GM18498 (cell line): ENCODE measurements around the gene STAT2.
"Not testable (repeated sequence)": the region's sequence is repeated elsewhere in the genome, so short reads cannot be mapped to it uniquely, and the experiment has no call there.

ENCODE experiments used
- ATAC-seq: cut with Tn5 transposase; IDR thresholded peaks from one replicate; pipeline ENCODE4 v1.9.1; 2021; ENCODE audit warnings: mild to moderate bottlenecking, moderate library complexity; ENCODE audit not compliant: unreplicated experiment

STAT2 gene

DNA sequence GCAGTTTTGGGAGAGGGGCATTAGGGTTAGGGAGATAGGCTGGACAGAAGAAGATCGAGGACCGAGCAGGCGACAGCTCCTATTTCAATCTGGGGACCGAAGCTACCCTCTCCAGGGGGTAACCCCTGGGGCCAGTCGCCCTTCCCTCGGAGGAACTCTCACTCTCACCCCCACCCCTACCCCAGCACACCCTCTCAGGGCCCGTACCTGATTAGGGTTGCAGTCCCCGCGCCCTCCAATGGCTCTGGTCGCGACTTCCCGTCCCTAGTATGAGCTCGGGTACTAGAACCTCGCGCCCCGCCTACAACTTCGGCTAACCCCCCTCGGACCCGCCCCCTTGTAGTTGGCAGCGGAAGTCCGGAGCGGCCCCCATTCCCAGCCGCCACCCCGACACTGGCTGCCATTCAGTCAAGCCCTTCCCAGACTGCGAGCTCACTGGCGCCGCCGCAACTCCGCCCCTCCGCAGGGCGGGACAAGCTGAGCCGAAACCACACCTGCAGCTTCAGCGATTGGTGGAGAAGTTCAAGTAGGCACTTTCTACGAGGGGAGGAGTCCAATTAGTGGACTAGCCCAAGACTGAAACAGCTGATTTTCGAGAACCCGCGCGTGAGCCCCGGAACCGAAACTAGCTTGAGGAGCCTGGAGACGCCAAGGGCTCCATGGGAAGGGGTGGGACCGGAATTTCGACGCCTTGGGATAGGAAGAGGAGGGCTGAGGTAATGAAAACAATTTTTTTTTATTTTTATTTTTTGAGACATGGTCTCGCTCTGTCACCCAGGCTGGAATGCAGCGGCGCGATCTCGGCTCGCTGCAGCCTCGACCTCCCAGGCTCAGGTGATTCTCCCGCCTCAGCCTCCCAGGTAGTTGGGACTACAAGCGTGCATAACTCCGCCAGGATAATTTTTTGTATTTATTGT, at the start of gene STAT2:
TSS of gene STAT2 (minus strand) at position 257 of the 917 bp plus-strand sequence. CDS start 3,536 bp downstream, outside the sequence.
- peak; percentile 95 for ATAC-seq

DNA sequence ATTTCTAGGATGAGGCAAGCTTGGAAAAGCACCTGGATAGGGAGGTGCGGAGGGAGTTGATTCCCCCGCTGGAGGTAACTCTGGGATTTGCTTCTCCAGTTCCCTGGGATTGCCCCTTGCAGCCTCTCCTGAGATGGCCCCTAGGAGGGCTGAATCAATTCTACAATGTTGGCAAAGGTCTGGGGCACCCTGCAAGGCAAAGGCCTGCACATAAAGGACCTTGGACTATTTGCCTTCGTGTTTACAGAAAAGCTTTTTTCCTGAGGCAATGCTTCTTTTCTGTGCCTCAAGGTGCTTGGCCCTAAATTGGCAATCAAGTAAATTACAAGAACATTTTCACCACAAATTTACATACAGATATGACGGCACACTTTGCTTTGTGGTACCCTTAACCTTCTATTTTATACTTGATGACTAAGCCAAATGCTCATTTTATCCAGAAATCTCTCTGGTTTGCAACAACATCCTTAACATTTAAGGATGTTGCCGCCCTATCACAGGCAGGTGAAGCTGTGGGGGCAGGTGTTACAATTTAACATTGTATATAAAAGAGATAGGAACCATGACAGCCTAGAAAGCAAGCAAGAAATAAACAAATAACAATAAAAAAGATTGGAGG, 49.0 kb upstream of the STAT2 start:
- ATAC-seq, result no peak

DNA sequence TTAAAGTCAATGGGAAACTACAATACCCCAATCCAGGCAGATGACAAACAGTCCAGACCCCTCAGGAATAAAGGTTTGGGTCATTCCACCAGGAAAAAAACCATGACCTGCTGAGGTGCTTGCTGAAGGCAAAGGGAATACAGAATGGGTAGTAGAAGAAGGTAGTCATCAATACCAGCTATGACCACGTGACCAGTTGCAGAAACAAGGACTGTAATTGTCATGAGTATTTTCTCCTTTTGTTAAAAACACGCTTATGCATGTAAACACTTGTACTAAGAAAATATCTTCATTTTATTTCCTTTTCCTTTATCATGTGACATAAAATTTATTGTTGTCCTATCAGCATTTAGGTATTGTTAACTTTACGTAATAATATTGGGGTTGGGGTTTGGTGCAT, 44.3 kb upstream of the STAT2 start:
- ATAC-seq, result not testable (repeated sequence)

DNA sequence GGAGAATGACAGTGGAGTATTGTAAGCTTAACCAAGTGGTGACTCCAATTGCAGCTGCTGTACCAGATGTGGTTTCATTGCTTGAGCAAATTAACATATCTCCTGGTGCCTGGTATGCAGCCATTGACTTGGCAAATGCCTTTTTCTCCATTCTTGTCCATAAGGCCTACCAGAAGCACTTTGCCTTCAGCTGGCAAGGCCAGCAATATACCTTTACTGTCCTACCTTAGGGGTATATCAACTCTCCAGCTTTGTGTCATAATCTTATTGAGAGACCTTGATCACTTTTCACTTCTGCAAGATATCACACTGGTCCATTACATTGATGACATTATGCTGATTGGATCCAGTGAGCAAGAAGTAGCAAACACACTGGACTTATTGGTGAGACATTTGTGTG, 41.7 kb upstream of the STAT2 start:
- ATAC-seq, result not testable (repeated sequence)

DNA sequence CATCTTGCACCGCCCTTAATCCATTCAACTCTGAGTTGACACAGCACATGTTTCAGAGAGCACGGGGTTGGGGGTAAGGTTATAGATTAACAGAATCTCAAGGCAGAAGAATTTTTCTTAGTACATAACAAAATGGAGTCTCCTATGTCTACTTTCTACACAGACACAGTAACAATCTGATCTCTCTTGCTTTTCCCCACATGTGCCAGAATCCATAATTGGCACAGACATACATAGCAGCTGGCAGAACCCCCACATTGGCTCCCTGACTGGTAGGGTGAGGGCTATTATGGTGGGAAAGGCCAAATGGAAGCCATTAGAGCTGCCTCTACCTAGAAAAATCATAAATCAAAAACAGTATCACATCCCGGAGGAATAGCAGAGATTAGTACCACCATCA, 41.2 kb upstream of the STAT2 start:
- not testable (repeated sequence) for ATAC-seq

DNA sequence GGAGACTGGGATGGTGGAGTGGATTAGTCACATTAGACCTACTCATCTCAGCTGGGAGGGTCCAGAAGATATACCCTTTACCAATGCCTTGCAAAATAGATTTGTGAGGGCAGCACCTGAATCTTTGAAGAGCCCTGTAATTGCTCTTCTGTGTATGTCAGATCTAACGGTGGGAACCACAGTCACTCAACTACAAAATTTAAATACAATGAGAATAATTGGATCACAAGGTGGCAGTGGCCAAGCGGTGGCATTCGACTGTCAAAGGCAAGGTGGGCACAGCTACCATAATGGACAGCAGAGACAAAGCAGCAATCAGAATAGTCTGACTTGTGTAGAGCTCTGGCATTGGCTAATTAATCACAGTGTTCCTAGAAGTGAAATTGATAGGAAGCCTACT, 39.6 kb upstream of the STAT2 start:
- not testable (repeated sequence) for ATAC-seq

DNA sequence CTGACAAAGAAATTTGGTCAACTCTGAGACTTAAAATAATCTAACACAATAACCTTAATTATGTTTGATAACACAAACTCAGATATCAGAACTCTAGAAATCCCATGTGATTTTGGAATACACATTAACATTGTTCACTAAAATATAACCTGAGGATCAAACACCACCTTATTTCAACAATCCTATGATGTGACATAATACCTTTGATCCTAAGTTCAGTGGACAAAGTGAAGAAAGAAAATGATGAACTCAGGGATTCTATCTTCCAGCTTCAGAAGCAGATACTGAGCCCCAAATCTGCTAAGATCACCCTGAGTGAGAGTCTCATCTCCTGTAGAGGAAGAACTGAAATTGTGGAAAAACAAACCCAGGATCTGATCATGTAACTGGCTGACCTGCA, 38.4 kb upstream of the STAT2 start:
- ATAC-seq, result no peak

DNA sequence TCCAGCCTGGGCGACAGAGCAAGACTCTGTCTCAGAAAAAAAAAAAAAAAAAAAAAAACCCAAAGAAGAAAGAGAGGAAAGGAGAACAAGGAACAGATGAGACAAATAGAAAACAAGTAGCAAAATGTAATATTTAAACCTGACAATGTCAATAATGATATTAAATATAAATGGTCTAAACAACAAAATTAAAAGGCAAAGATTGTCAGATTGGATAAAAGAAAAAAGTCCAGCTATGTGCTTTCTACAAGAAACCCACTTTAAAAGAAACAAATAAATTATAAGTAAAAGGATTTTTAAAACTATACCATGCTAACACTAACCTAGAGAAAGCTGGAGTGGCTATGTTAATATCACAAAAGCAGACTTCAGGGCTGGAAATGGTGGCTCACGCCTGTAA, 32.4 kb upstream of the STAT2 start:
- no peak for ATAC-seq

DNA sequence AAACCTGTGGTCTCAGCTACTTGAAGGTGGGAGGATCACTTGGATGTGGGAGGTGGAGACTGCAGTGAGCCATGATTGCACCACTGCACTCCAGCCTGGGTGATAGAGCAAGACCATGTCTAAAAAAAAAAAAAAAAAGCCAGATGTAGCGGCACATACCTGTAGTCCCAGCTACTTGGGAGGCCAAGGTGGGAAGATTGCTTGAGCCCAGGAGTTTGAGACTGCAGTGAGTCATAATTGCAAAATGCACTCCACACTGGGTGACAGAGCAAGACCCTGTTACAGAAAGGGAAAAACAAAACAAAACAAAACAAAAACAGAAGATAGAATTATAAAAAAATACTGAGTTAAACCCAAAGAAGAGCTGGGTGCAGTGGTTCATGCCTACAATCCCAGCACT, 31.8 kb upstream of the STAT2 start:
- ATAC-seq, result no peak

DNA sequence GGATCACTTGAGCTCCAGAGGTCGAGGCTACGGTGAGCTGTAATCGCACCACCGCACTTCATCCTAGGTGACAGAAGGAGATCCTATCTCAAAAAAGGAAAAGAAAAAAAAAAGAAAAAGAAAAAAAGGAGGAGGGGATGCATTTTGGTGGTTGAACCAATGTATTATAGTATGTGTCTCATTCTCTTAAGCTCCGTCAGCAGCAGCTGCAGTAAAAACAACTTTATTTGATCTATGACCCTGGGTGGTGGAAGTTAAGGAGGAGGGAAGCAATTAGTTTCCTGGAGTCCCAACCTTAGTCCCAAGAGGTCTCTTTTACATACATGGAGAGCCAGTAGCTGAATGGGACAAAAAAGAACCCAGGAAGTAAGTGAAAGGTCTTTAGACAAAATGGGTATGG, 29.5 kb upstream of the STAT2 start:
- ATAC-seq, result no peak

DNA sequence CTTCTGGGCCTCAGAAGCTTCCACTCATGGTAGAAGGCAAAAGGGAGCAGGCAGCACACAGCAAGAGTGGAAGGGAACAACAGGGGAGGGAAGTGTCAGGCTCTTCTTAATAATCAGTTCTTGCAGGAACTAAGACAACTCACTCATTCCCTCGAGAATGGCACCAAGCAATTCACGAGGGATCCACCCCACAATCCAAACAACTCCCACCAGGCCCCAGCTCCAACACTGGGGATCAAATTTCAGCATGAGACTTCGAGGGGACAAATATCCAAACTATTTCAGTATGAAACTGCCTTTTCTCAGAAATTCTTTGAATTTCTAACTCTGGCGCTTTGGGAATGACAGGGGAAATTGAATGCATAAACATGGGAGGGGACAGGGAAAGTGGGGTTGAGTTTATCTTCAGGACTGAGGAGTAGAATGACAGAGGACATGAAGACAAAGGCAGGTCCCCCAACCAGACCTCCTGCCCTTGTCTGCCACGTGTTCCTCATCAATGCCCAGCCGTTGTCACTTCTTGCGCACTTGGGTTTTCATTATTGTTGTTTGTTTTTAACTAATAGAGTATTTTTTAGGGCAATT, 27.3 kb upstream of the STAT2 start:
- ATAC-seq, result no peak

DNA sequence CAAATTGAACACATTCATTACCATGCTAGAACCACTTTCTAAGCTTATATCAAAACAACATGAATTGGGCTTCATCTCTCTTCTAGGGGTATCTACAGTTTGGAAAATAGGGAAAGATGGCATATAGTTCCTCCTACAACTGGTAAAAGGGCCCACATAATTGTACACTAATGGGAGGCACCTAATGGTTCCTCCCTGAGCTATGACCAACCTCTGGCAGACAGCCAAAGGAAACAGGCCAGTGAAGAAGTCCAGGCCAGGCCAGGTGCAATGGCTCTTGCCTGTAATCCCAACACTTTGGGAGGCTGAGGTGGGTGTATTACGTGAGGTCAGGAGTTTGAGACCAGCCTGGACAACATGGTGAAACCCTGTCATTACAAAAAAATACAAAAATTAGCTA, 26.0 kb upstream of the STAT2 start:
- ATAC-seq, result no peak

DNA sequence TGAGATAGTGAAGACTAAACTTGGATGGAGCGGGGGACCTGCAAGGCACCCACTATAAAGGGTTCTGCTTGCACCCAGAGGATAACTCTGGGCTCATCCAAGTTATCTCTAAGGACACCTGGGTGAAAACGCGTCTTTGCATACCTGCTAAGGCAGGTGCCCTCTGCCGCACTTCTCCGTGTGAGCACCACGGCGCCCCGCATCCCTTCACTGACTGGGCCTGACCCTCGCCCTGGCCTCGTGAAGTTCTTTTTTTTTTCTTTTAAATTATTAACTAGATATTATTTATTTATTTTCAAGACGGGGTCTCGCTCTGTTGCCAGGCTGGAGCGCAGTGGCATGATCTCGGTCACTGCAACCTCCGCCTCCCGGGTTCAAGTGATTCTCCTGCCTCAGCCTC, 22.7 kb upstream of the STAT2 start:
- ATAC-seq, result no peak

DNA sequence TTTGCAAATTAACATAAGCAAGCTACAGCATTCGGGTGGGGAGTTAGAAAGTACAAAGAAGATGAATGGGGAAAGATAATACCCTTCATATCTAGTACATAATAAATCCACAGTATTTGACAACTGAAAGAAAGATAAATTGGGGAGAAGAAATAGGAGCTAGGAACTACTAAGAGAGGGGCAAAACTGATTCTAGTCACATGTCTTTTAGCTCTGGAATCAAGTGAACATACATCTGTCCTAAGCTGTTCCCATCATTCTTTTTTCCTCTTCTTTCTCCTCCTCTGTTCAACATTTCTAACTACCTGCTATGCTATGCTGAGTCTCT, 18.0 kb upstream of the STAT2 start:
- ATAC-seq, result no peak

DNA sequence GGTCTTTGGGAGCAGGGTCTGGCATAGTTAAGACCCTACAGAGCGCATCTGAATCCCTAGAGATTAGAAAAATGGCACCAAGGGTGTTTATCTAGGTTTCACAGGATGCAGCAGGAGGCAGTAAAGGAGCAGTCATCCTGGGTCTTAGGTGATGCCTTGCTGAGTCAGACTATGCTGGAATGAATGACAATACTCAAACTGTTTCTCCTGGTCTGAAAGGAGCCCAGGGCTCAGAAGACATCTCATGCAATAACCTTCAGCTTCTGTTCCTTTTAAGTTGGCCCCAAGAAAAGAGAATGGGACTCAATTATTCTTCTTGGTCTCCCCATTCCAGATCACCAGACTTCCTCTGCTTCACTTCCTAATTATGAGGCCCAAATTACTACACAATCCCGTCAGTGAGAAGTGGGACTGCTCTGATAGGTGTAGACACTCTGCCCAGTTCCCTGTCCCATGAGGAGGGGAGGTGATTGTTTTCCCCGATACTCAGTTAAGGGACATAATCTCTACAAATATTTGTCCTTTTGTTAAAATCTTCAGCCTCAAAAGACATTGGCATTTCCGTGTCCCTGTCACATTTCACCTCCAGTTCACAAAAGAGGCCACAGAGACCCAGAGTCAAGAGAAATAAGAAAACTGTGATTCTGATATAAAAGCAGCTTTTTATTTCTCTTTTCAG, 17.5 kb upstream of the STAT2 start:
- ATAC-seq, result no peak

DNA sequence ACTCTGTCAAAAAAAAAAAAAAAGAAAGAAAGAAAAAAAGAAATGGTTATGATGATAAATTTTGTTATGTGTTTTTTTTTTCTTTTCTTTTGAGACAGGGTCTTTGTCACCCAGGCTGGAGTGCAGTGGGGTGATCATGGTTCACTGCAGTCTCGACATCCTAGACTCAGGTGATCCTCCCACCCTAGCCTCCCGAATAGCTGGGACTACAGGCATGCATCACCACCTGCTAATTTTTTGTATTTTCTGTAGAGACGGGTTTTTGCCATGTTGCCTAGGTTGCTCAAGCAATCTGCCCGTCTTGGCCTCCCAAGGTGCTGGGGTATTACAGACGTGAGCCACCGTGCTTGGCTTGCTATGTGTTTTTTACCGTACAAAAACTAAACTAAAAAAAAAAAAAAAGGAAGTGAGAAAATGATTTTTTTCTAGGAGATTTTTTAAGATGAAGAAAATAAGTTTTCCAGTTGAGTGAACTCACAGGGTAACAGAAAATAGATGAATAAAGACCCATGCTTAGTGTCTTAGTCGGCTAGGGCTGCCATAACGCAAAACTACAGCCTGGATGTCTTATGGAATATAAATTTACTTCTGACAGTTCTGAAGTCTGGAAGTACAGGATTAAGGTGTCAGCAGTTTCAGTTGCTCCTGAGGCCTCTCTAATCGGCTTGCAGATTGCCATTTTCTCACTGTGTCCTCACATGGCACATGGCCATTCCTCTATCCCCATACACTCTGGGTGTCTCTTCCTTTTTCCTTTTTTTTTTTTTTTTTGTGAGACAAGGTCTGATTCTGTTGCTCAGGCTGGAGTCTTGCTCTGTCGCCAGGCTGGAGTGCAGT, 15.9 kb upstream of the STAT2 start:
- peak; percentile 83 for ATAC-seq

DNA sequence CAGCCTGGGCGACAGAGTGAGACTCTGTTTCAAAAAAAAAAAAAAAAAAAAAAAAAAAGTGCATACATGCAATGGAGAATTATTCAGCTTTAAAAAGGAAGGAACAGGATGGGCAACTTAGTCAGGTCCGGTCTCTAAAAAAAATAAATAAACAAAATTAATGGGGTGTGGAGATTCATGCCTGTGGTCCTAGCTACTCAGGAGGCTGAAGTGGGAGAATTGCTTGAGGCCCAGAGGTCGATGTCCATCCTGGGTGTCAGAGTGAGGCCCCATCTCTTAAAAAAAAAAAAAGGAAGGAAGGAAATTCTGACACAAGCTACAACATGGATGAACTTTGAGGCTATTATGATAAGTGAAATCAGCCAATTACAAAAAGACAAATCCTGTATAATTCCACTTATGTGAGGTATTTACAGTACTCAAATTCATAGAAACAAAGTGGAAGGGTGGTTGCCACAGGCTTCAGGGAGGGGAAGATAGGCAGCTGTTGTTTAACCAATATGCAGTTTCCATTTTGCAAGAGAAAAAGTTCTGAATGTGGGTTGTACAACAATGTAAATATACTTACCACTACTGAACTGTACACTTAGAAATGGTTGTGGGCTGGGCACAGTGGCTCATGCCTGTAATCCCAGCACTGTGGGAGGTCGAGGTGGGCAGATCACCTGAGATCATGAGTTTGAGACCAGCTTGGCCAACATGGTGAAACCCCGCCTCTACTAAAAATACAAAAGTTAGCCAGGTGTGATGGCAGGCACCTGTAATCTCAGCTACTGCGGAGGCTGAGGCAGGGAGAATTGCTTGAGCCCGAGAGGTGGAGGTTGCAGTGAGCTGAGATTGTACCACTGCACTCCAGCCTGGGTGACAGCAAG, 15.1 kb upstream of the STAT2 start:
- peak; percentile 28 for ATAC-seq

DNA sequence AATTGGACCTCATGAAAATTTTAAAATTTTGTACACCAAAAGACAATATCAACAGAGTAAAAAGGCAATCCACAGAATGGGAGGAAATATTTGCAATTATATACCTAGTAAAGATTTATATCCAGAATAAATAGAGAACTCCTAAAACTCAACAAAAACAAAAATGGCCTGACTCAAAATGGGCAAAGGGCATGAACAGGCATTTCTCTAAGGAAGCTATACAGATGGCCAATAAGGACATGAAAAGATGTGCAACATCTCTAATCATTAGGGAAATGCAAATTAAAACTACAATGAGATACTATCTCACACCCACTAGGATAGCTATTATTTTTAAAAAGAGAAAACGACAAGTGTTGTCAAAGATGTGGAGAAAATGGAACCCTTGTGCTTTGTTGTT, 13.6 kb upstream of the STAT2 start:
- ATAC-seq, result no peak

DNA sequence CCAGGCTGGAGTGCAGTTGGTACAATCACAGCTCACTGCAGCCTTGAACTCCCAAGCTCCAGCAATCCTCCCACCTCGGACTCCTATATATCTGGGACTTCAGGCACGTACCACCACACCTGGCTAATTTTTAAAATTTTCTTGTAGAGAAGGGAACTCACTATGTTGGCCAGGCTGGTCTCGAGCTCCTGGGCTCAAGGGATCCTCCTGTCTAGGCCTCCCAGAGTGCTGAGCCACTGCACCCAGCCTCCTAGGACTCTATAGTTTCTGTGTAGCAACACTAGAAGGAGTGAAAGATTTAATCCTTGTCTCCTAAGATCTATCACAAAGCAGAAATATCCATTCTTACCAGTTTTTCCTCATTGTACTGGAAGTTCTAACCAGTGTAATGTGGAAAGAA, 7.0 kb upstream of the STAT2 start:
- no peak for ATAC-seq
